ENCODE results near the gene PASK. TPM values are rescaled to one million over a fixed set of nuclear protein-coding genes. Genes with fewer than 3 reads are reported as not detected.

The PASK gene
- total and polyA plus RNA-seq, 2 donors from 2014 or later: 3.1 to 26.0 TPM

GRCh38 chr2:241091734-241092445 lies 57.4 kb downstream of the PASK start:
- H3K27ac ChIP-seq (ENCODE audit: low read depth in 2 of 2, low read length in 2 of 2): no peak overlapping the region
- FAIRE-seq (no peak), DNase-seq (no peak)
- no peak overlapping the region for H3K9ac ChIP-seq (ENCODE audit: low read length in 3 of 3)
- no peaks in the 10 kb centered on the region for H3K4me1 ChIP-seq (ENCODE audit: control insufficient read depth in 2 of 3, insufficient read depth in 2 of 3, low read depth in 1 of 3, low read length in 3 of 3)
- intact Hi-C loops (cut with DNase I): no loop called here
- no peaks in the 10 kb centered on the region for H3K27me3 ChIP-seq (ENCODE audit: control insufficient read depth, insufficient read depth, low read length)
- peaks cover 5 to 74% (median 35%) of the 10 kb centered on the region in 3 donors for H3K36me3 ChIP-seq (ENCODE audit: control insufficient read depth in 2 of 3, insufficient read depth in 3 of 3, low read length in 3 of 3)
- H3K9me3 ChIP-seq (ENCODE audit: control insufficient read depth in 2 of 3, insufficient read depth in 1 of 3, low read length in 3 of 3): no peaks in the 10 kb centered on the region
- H3K4me3 ChIP-seq (ENCODE audit: low read length in 3 of 3): no peak overlapping the region
- TF ChIP-seq CTCF (IDR thresholded peaks at IDR 0.05; ENCODE audit: borderline replicate concordance, extremely low read depth, insufficient read depth): no peak

GRCh38 chr2:241091201-241091600 lies 58.1 kb downstream of the PASK start:
- intact Hi-C loops (cut with DNase I): no loop called here
- no peaks in the 10 kb centered on the region for H3K9me3 ChIP-seq (ENCODE audit: control insufficient read depth in 2 of 3, insufficient read depth in 1 of 3, low read length in 3 of 3)
- no peak overlapping the region for H3K27ac ChIP-seq (ENCODE audit: low read depth in 2 of 2, low read length in 2 of 2)
- H3K27me3 ChIP-seq (ENCODE audit: control insufficient read depth, insufficient read depth, low read length): no peaks in the 10 kb centered on the region
- no peak overlapping the region for H3K9ac ChIP-seq (ENCODE audit: low read length in 3 of 3)
- TF ChIP-seq CTCF (IDR thresholded peaks at IDR 0.05; ENCODE audit: borderline replicate concordance, extremely low read depth, insufficient read depth): no peak
- FAIRE-seq: no peak
- no peak for DNase-seq
- no peak overlapping the region for H3K4me3 ChIP-seq (ENCODE audit: low read length in 3 of 3)
- peaks cover 5 to 74% (median 40%) of the 10 kb centered on the region in 3 donors for H3K36me3 ChIP-seq (ENCODE audit: control insufficient read depth in 2 of 3, insufficient read depth in 3 of 3, low read length in 3 of 3)
- H3K4me1 ChIP-seq (ENCODE audit: control insufficient read depth in 2 of 3, insufficient read depth in 2 of 3, low read depth in 1 of 3, low read length in 3 of 3): no peaks in the 10 kb centered on the region

GRCh38 chr2:241088791-241089732 lies 60.2 kb downstream of the PASK start:
- H3K27me3 ChIP-seq (ENCODE audit: control insufficient read depth, insufficient read depth, low read length): no peaks in the 10 kb centered on the region
- H3K27ac ChIP-seq (ENCODE audit: low read depth in 2 of 2, low read length in 2 of 2): peak overlapping the region; percentile 20 to 51
- H3K9me3 ChIP-seq (ENCODE audit: control insufficient read depth in 2 of 3, insufficient read depth in 1 of 3, low read length in 3 of 3): no peaks in the 10 kb centered on the region
- TF ChIP-seq CTCF (IDR thresholded peaks at IDR 0.05; ENCODE audit: borderline replicate concordance, extremely low read depth, insufficient read depth): no peak
- no peaks in the 10 kb centered on the region for H3K4me1 ChIP-seq (ENCODE audit: control insufficient read depth in 2 of 3, insufficient read depth in 2 of 3, low read depth in 1 of 3, low read length in 3 of 3)
- FAIRE-seq (no peak), DNase-seq (no peak)
- peaks cover 0 to 63% (median 29%) of the 10 kb centered on the region in 3 donors for H3K36me3 ChIP-seq (ENCODE audit: control insufficient read depth in 2 of 3, insufficient read depth in 3 of 3, low read length in 3 of 3)
- no peak overlapping the region for H3K4me3 ChIP-seq (ENCODE audit: low read length in 3 of 3)
- no peak overlapping the region for H3K9ac ChIP-seq (ENCODE audit: low read length in 3 of 3)
- intact Hi-C loops (cut with DNase I): no loop called here

Measured in kidney (tissue), 14 donors.